HG02588 (cell line): ENCODE results near the gene CARTPT.

Source experiments
- ATAC-seq: cut with Tn5 transposase; IDR thresholded peaks from one replicate; pipeline ENCODE4 v1.9.1; 2021; ENCODE audit warnings: mild to moderate bottlenecking, moderate library complexity; ENCODE audit not compliant: unreplicated experiment

The CARTPT gene

DNA sequence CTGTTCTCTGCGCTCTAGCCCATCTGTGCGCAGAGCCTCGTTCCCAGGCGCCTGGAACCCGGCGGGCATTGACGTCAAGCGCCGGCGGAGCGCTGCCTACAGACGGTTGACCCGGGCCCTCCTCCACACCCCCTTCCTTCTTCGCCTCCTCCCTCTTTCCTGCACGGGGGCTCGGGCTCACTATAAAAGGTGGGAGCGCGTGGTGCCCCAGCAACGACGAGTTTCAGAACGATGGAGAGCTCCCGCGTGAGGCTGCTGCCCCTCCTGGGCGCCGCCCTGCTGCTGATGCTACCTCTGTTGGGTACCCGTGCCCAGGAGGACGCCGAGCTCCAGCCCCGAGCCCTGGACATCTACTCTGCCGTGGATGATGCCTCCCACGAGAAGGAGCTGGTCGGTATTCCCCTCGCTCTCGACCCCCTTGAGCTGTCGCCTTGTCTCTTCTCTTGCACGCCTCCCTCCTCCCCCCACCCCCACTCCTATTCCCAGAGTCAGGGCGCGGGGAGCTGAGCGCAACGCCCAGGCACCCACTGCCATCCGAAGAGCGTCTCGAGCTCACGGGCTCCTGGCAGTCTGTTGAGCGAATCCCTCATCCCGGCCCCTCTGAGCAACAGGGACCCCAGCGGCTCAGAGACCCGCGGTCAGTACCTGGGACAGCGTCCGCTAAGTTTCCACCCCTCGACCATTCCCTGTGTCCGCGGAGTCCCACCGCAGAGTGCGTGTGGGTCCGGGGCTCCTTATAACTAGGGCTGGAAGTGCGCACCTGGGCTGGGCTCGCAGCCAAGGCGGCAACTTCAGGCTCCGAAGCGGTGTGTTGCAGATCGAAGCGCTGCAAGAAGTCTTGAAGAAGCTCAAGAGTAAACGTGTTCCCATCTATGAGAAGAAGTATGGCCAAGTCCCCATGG, at the start of gene CARTPT:
TSS of gene CARTPT (plus strand) at position 213 of the 902 bp plus-strand sequence. CDS start at position 232, 19 bp downstream.
- ATAC-seq, result no peak

DNA sequence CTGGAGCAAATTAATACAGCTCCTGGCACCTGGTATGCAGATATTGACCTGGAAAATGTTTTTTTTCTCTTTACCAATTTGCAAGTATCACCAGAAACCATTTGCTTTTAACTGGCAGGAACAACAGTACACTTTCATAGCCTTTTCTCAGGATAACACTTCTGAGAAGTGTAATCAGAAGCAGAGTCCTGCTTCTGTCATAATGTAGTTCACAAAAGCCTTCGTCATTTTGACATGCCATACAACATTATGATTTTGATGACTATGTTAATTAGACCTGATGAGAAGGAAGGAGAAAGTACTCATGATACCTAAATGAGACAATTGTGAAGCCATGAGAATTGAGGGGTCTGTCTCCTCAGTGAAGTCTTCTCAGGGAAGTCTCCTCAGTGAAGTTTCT, 41.1 kb upstream of the CARTPT start:
- no peak for ATAC-seq

DNA sequence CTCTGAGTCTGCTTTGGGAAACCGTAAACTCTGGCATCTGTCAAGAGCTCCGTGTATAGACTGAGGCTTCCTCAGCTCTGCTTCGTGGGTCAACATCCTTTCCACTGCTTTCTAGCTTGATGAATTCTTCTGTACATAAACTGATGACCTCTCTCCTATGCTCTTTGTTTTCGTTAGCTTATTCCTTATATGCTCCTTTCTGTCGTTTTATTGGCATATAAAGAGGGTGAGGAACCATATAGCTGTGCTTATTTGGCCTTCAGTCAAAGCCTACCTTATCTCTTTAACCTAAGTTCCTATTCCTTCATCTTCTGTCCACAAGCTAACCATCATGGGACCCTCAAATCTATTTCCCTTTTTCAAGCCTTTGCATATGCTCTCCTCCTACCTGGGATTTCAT, 39.4 kb upstream of the CARTPT start:
- ATAC-seq, result no peak

DNA sequence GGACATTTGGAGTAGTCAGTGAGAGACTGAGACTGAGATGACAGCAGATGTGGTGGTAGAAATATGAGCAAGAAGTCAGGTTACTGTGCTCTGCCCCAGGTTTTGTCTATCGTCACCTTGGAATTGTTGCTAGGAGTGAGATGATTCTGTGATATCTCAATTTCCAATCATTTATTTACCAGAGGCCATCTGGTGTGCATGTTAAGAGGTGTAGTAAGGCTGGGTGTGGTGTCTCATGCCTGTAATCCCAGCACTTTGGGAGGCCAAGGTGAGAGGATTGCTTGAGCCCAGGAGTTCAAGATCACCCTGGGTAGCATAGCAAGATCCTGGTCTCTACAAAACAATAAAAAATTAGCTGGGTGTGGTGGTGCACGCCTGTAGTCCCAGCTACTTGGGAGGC, 38.6 kb upstream of the CARTPT start:
- ATAC-seq, result no peak

DNA sequence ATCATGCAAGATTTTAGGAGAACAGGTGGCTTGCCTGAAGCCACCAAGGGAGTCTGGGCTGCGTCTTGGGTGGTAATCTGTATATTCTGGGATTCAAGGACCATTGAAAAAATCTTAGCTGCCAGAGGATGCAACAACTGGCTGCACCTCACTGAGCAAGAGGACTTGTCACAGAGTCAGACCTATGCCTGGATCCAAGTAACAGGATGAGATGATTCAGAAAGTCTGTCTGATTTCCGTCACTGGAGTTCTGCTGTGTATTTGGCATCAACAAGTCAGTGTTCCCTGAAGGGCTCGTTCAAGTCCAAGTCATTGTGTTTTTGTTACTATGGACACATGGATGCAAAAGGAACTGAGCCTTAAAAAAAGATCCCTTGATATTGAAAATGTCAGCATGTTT, 37.8 kb upstream of the CARTPT start:
- no peak for ATAC-seq

DNA sequence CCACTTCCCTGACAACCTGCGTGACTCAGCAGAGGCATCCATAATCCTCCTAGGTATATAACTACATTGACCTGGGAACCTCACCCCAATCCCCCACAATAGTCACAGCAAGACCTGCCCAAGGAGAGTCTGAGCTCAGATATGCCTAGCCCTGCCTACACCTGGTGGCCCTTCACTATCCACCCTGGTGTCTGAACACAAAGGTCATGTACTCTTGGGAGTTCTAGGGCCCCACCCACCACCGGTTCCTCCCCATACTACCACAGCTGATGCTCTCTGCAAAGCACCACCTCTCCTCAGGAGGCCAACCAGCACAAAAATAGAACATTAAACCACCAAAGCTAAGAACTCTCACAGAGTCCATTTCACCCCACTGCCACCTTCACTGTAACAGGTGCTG, 34.8 kb upstream of the CARTPT start:
- no peak for ATAC-seq

DNA sequence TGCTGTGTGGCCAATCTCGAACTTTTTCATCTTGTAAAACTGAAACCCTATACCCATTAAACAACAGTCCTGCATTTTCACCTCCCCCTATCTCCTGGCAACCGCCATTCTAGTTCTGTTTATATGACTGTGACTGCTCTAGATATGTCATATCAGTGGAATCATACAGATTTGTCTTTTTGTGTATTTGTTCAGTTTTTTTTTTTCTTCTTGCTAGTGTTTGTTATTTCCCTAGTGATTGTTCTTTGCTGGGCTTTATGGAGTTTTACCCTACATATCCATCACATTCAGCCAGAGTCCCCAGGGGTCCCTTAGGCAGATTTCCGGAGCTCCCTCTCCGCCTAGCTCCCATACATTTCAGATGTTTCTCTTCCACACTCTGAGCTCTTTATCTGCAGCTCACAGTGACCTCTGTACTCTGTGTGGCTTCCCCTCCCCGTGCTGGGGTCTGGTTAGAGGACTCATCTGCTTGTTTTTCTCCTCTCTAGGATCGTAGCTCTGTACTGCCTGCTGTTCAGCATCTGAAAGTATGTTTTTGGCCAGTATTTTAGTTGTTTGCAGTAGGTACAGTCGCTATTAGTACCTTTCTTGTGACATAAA, 25.1 kb upstream of the CARTPT start:
- ATAC-seq, result no peak

DNA sequence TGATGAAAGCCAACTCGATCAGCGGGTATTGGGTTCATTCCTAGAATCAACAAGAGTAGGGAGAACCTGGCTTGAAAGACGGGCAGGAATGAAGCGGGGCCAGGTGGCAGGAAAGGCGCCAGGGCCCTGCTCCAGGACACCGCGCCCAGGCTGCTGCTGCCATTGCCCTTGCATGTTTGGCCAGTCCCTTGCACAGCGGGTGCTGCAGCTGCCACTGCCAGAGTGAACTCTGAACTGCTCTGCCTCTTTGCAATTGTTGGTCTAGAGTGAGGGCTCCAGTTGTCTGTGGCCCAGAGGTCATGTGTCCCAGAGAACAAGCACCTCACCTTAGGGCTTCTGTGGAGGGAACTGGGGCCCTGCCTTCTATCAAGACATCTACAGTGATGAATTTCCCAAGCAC, 24.0 kb upstream of the CARTPT start:
- ATAC-seq, result no peak

DNA sequence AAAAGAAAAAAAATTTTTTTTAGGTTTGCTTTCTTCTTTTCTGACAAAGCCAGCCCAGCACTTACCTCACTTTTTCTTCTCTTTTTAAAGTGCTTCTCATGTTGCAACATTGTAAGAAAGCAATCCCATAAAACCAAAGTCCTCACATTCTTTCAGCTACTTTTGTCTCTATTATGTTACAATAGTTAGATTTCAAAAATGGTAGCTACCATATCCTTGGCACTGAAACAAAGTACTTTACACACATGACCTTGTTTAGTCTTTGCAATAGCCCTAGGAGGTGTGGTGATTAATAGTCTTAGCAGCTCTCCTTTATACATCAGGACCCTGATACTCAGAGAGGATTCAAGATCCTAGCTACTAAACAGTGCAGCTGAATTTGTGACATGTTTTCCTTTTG, 23.5 kb upstream of the CARTPT start:
- ATAC-seq, result no peak

DNA sequence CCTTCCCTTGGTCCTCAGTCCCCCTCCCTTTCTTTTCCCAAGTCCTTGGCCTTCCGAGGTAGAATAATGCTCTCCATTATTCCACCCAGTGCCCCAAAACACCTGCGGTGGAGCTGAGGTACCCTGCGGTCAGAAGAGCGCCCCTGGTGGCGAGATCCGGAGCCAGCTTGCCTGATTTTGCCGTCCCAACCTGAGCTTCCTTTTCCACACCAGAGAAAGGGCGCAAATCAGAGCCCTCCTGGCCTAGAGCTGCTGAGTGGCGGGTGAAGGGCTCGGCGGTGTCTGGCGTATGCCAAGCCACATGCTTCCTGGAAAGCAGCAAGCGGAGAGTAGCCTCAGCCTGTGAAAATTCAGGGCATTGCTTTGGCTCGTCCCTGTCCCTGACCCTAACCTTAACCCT, 21.1 kb upstream of the CARTPT start:
- no peak for ATAC-seq

DNA sequence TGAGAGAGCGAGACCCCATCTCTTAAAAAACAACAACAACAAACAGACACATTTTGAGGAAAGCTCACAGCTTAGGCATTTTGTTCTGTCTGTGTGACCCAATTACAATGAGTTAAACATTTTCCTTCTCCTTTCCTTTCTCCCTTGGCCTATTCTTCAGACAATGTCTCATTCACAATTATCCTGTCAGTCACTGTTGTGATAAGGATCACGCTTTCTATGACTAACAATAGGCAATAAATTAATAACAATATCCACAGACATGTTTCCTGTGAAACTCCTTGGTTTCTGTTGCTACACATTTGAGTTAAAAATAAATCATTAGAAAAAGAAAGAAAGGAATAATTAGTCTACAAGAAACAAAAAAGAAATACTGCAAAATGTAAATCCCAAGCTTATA, 19.8 kb upstream of the CARTPT start:
- no peak for ATAC-seq

DNA sequence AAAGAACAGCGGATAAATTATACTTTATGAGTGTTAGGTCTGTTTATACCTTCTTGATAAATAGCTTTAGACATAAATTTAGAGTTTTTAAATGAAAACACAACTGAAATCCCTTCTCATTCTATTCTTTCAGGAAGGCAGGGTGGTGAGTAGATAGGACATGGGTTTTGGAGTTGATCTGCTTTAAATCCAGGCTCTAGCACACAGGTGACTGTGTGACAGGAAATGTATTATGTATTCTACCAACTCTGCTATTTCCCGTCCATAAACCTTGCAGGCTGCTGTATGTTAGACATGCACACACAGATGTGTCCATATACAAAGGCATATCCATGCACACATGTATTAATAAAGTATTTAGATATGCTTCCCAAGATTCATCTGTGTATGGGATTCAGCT, 19.3 kb upstream of the CARTPT start:
- ATAC-seq, result no peak

DNA sequence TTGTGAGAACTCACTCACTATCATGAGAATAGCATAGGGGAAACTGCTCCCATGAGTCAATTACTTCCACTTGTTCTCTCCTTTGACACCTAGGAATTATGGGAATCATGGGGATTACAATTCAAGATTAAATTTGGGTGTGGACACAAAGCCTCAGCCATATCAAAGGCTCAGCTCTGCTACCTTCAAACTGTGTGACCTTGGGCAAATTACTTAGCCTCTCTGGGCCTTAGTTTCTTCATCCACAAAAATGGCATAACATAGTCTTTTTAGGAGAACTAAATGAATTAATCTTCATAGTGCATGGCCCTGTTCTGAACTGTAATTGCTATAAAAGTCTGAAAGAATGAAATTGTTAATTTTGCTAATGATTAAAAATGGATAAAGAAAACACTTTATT, 18.3 kb upstream of the CARTPT start:
- ATAC-seq, result no peak

DNA sequence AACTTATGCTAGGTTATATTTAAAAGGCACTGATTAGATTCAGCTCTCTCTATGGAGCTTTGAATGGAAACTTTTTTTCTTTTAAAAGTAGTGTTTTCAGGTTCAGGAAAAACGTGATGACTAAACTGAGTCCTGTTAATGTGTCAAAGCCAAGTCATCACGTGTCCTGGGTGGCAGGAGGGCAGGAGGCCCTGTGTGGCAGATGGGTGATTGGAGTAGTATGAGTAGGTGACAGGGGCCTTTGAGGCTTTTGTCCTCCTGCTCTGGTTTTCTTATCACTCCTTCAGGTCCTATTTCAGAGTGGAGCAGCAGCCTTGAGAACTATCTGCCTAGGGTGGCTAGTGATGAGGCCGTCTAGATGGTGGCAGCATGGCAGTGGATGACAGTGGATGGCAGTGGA, 17.7 kb upstream of the CARTPT start:
- ATAC-seq, result no peak

DNA sequence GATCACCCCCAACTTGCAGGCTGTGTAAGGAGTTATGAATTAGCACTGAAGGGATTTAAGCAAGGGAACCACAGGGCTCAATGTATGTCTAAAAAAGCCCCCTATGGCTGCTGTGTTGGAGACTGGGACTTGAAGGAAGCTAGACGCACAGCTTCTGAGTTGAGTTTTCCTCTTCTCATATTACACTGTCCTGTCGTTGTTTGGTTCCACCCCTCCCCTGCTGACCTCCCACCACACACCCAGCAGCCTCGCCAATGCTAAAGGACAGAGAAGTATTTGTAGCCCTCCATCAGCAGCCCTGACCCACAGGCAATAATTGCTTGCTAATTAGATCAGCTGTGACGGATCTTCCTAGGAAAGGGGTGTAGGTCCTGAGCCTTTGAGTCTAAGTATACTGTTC, 15.1 kb upstream of the CARTPT start:
- ATAC-seq, result no peak

DNA sequence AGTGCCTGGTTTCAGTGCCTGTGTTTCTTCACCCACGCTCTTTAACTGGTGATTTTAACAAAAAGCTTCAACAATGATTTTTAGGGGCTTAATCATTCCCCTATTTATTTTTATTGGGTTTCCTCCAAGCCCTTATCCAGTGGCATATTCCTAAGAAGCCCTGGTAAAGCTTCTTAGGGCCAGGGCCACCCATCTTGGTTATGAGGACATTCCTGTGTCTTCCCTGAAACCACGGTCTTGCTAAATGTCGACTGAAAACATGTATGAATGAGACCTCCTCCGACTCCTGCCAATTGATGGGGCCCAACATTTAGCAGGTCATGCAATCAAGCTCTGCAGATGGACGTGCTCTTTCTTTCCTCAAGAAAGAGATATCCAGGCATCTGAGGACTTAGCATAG, 13.7 kb upstream of the CARTPT start:
- ATAC-seq, result no peak

DNA sequence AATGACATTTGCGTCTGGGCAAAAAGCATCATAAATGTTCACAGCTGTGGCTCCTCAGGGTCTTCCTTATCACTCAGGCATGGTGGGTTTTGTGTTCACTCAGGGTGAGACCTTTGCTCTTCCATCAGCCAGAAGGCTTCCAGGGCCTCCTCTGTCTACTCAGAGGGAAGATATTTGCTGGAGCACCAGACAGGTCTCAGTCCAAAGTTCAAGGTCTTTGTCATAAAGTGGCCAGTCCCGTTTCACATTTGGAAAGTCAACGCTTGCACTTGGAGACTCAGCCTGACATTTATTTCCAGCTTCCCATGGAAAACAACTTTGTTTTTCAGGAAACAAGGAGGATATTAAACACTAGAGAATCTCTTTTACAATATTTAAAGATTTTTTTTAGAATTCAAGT, 12.2 kb upstream of the CARTPT start:
- ATAC-seq, result no peak

DNA sequence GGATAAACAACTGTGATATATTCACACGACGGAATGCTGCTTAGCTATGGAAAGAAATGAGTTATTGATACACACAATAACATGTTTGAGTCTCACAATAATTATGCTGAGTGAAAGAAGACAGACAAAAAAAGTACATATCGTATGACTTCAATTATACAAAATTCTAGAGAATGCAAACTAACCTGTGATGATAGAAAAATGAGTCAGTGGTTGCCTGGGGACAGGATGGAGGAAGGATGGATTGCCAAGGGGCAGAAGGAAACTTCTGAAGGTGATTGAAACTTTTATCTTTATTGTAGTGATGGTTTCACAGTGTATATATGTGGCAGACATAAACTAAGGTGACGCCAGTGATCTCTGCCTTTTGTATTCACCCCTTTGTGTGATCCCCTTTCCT, 7.5 kb upstream of the CARTPT start:
- no peak for ATAC-seq

DNA sequence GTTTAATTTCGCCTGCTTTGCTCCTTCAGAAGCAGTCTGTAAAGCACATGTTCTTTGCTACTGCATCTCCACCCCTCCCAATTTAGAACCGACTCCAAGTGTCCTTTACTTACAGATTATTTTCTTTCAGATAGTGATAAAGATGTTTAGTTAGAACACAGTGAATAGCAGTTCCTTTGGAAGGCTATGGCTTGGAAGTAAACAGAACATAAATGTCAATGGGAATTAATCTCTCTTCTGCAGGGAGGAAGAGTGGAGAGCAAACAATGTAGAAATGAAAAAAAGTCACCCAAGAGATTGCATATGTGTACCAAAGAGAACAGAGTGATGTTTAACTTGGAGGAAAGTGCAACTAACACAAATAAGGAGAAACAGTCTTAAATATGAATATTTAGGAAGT, 4.2 kb upstream of the CARTPT start:
- ATAC-seq, result no peak

DNA sequence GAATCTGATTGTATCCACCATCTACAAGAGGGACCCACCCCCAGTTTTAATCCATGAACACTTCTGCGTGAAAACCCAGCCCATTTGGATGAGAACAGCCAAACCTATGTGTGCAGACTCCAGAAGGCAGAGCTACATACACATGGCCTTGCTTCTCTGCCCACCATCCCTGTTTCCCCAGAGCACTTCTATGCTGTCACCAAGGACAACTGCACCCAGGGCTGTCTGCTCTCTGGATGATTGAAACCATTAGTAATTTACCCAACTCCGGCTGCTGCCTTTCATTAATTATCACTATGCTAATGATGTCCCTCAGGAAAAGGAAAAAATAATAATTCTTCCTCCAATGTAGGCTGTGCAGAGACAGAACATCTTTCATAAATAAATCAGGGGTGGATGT, 8.9 kb downstream of the CARTPT start:
- ATAC-seq, result no peak

DNA sequence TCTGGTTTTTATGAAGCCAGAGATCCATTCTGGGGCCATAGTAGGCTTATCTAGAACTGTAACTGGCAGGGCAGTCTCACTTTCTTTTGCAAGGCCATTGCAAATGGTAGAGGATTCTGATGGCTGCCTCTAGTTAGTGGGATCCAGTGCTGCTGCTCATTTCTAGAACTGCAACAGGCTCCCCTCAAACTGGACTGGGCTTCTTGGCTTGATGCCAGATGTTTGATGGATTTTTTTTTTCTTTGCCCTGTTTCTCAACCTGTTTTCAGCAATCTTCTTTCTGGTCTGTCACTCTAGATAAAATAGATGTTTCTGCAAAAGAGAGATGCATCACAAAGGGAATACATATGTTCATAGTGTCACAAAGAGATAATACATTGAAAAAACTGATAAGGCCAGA, 11.9 kb downstream of the CARTPT start:
- no peak for ATAC-seq

DNA sequence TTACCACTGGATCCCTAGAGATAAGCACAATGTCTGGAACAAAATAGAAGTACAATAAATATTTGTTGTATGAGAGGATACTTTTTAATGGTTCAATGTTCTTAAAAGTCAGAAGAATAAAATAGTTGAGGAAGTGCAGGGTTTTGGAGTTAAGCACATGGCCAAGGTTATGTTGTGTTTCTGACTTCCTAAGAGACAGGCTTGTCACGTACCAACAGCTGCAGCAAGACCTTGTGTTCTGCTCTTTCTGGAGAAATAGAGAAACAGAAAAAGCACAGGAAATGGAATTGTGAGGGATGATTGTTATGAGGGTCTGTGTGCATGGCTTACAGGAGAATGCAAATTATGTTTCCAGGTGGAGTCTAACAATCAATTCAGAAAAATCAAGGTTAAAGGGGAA, 12.9 kb downstream of the CARTPT start:
- no peak for ATAC-seq

DNA sequence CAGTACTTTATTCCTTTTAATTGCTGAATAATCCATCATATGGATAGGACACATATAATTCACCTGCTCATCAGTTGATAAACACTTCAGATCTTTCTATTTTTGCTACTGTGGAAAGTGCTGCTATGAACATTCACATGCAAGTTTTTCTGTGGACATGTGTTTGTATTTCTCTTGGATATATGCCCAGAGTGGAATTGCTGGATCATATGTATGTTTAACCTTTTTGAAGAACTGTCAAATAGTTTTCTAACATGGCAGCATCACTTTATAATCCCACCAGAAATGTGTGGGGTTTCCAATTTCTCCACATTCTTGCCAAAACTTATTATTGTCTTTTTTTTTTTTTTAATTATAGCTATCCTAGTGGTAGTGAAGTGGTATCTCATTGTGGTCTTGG, 15.1 kb downstream of the CARTPT start:
- no peak for ATAC-seq
